Measurements from ENCODE around the gene NDUFAF5. TPM values are rescaled to one million over a fixed set of nuclear protein-coding genes. Genes with fewer than 3 reads are reported as not detected.

NDUFAF5 gene
- total and polyA plus RNA-seq, 2 experiments from 2014 or later = 45.8 to 54.6 TPM

DNA sequence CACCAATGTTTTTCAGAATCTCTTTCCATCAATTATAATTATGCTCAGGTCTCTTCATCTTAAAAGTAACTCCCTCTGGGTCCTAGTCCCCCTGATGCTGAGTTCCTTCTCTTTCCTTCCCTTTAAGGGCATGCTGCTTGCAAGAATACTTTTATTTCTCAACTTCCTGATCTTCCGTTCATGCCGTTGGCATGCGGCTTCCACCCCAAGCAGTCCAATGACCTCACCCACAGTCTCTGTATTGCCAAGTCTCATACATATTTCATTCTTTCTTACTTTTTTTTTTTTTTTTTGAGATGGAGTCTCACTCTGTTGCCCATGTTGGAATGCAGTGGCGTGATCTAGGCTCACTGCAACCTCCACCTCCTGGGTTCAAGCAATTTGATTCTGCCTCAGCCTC, 83.5 kb downstream of the NDUFAF5 start:
- Histone ChIP-seq H3K27me3 (no peaks in the 10 kb centered on the region), H3K36me3 (no peaks in the 10 kb centered on the region), H3K27ac (no peak overlapping the region), H3K4me3 (no peak overlapping the region), H3K9me3 (ENCODE audit: low read depth) (no peaks in the 10 kb centered on the region), H3K4me1 (ENCODE audit: low read depth) (peaks cover 12% of the 10 kb centered on the region)
- no peak for DNase-seq (ENCODE audit: low read depth in 1 of 2, low spot score in 1 of 2)
- TF ChIP-seq, protein P1, sequence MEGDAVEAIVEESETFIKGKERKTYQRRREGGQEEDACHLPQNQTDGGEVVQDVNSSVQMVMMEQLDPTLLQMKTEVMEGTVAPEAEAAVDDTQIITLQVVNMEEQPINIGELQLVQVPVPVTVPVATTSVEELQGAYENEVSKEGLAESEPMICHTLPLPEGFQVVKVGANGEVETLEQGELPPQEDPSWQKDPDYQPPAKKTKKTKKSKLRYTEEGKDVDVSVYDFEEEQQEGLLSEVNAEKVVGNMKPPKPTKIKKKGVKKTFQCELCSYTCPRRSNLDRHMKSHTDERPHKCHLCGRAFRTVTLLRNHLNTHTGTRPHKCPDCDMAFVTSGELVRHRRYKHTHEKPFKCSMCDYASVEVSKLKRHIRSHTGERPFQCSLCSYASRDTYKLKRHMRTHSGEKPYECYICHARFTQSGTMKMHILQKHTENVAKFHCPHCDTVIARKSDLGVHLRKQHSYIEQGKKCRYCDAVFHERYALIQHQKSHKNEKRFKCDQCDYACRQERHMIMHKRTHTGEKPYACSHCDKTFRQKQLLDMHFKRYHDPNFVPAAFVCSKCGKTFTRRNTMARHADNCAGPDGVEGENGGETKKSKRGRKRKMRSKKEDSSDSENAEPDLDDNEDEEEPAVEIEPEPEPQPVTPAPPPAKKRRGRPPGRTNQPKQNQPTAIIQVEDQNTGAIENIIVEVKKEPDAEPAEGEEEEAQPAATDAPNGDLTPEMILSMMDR (IDR thresholded peaks at IDR 0.05; ENCODE audit: low read depth, low read length) = no peak

DNA sequence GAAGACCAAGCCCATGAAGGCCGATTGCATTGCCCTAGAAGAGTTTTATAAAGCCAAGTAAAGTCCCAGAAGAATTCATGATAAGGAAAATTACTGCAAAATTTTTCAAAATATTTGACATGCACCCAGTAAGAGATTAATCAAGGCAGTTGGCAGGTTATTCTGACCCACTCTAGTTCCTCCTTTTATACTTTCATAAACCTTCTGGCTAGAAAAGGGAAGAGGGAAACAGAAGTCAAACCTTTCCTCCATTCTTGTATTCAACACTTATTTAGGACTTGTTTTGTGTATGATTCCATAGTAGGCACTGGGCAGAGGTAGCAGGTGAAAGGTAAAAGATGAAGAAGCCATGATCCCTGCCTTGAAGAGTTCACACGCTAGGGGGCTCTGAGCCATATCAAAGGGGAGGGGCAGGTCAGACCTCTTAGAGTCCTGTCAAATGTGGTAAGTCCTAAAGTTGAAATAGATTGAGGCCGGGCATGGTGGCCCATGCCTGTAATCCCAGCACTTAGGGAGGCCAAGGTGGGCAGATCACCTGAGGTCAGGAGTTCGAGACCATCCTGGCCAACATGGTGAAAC, 85.4 kb downstream of the NDUFAF5 start:
- Histone ChIP-seq H3K4me3 (no peak overlapping the region), H3K9me3 (ENCODE audit: low read depth) (no peaks in the 10 kb centered on the region), H3K36me3 (no peaks in the 10 kb centered on the region), H3K4me1 (ENCODE audit: low read depth) (peaks cover 19% of the 10 kb centered on the region), H3K27ac (no peak overlapping the region), H3K27me3 (no peaks in the 10 kb centered on the region)
- no peak for DNase-seq (ENCODE audit: low read depth in 1 of 2, low spot score in 1 of 2)
- TF ChIP-seq, protein P1 (IDR thresholded peaks at IDR 0.05; ENCODE audit: low read depth, low read length) = no peak

Other genes with a start within 250 kb of the NDUFAF5 start
- 5.0 and 9.3 TPM in 2 replicates for gene TASP1, start 146.1 kb upstream of the NDUFAF5 start, total RNA-seq
- 12.6 and 16.6 TPM in 2 replicates for gene TASP1, start 146.1 kb upstream of the NDUFAF5 start, polyA plus RNA-seq
- gene ESF1, start 109 bp upstream of the NDUFAF5 start, total RNA-seq = 2.8 and 16.6 TPM in 2 replicates
- gene ESF1, start 109 bp upstream of the NDUFAF5 start, polyA plus RNA-seq = 9.2 and 10.4 TPM in 2 replicates
- gene SEL1L2, start 205.6 kb downstream of the NDUFAF5 start, total RNA-seq = not detected in 2 replicates
- gene SEL1L2, start 205.6 kb downstream of the NDUFAF5 start, polyA plus RNA-seq = not detected in 2 replicates
- gene MACROD2, start 210.5 kb downstream of the NDUFAF5 start, total RNA-seq = 6.1 and 14.4 TPM in 2 replicates
- gene MACROD2, start 210.5 kb downstream of the NDUFAF5 start, polyA plus RNA-seq = 9.3 and 16.2 TPM in 2 replicates